ENCODE measurements around the gene ELFN1.
A peak's percentile ranks its signal among the peaks of the same experiment; 100 is the strongest.

Gene ELFN1

DNA sequence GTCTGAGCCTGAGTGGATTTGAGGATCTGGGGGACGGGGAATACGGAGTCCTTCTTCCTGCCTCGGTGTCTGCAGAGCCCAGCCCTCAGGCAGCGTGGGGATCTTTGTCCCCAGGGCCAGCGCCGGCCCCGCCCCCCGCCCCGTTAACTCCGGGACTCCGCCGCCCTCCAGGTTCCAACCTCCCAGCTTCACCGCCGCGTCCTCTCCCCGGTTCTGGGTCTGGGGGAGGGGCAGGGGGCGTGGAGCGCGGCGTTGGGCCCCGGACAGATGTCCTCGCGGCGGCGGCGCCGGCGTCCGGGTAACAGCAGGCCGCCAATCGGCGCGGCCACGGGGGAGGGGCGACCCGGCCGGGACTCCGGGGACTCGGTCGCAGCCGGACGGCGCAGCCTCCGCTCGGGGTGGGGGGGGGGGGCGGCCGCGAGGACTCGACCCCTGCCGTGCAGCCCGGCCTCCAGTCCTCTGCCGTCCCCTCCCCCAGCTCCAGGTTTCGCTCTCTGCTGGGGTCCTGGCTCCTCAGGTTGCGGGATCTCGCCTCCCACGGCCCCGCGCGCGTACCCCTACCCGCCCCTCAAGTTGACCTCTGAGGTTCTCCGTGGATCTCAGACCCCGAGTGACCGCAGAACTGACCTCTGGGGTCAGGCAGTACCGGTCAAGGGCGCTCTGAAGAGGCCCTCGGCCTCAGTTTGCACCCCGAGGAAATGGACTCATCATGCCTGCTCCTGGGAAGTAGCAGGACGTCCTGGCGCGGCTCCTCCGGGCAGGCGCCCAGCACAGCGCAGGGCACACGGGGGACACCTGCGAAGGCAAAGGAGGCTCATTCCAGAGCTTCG, 2.3 kb upstream of the ELFN1 start:
- TF ChIP-seq CTCF (conservative IDR thresholded peaks at IDR 0.05; ENCODE audit: low read length) = no peak
- peak overlapping the region; percentile 53 for H3K4me3 ChIP-seq (ENCODE audit: low read length)
- DNase-seq (ENCODE audit: low read depth) = no peak

DNA sequence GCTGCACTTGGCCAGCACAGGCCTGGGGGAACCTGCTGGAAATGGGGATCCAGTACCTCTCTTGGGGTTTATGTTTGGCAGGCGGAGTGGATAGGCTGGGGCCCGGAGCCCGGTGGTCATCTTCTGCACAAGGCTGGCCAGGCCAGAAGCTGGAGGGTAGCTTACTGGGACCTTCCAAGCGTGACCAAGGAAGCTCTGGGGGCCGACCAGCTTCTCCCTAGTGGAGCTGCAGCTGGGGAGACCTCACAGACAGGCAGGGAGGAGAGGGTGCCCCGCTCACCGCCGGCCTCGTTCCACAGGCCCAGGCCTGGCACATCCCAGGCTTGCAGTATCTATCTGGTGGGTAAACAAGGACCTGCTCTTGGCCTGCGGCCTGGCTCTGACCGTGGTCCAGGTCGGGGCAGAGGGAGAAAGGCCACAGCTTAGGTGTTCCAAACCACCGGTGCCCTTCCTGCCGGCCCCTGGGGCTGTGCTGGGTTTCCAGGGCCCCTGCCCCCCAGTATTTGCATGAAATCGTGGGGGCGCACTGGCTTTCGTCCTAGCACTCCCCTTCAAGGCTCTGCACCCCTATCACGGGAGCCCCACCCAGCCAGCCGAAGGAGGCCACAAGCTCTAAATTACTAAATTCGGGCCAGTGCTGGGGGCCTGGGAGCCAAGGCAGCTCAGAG, 1.5 kb upstream of the ELFN1 start:
- no peak for DNase-seq (ENCODE audit: low read depth)
- H3K4me3 ChIP-seq (ENCODE audit: low read length) = no peak overlapping the region
- no peak for TF ChIP-seq CTCF (conservative IDR thresholded peaks at IDR 0.05; ENCODE audit: low read length)

GRCh38 chr7:1669064-1669951, 769 bp upstream of the ELFN1 start:
- DNase-seq (ENCODE audit: low read depth) = no peak
- peak overlapping the region; percentile 39; the same call in 1 of the 2 replicates for H3K4me3 ChIP-seq (ENCODE audit: low read length)
- no peak for TF ChIP-seq CTCF (conservative IDR thresholded peaks at IDR 0.05; ENCODE audit: low read length)

GRCh38 chr7:1670894-1671593, 967 bp downstream of the ELFN1 start:
- TF ChIP-seq CTCF (conservative IDR thresholded peaks at IDR 0.05; ENCODE audit: low read length) = no peak
- DNase-seq (ENCODE audit: low read depth) = no peak
- H3K4me3 ChIP-seq (ENCODE audit: low read length) = no peak overlapping the region

DNA sequence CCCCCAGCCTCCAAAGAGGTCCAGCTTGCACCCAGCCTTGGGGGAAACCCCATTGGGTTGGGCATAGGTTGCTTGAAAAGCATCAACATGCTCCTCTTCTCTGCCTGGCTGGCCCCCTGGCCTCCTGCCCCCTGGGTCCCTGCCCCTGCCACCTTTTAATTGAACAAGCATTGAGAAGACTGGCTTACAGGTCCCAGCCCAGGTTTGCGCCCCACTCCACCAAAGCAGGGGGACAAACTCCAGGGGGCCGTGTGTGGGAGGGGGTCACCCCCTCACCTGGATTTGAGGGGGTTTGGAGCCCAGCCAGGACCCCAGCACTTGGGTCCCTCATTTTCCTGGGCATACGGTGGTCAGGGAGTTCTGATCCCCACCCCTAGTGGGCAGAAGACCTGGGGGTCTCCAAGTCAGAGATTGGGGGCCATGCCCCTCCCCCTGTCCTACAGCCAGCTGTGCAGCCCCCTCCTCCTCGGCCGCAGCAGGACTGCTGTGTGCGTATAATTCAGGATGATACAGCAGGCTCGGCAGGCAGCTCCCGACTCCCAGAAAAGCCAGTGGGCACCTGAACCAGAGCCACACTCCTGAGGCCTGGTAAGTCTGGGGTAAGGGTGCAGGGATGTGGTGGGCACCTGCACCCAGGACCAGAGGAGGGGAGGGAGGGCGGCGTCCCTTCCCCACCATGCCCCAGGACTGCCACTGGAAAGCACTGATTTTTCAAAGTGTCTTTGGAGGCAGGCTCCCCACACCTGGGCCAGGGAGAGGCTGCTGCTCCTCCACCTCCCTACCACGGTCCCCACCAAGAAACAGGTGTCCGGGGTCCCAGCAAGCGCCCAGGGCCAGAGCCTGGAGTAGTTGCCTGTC, 1.7 kb downstream of the ELFN1 start:
- no peak for TF ChIP-seq CTCF (conservative IDR thresholded peaks at IDR 0.05; ENCODE audit: low read length)
- no peak overlapping the region for H3K4me3 ChIP-seq (ENCODE audit: low read length)
- no peak for DNase-seq (ENCODE audit: low read depth)

Data from AG10803 (cell line).